HepG2 (cell line): ENCODE results near the gene WIZ. TPM values are rescaled to one million over a fixed set of nuclear protein-coding genes. Genes with fewer than 3 reads are reported as not detected.

Source experiments
- ATAC-seq: fragments of 200-7000 bp; cut with Tn5 transposase; 3 replicates; pipeline ENCODE4 v1.9.1; 2020; ENCODE audit warnings: mild to moderate bottlenecking, moderate library complexity
- BruUV-seq: library from RNA; stranded (reverse); fragments of 400-500 nt; replicated peaks from 2 replicates; lab custom pipeline; 2021; lab: Mats Ljungman, UMichigan
- CTCF ChIA-PET: fragments of 300-600 bp; formaldehyde crosslinking; extraction: SDS; loops from one replicate; lab custom pipeline; 2021; ENCODE audit warnings: low total read pairs, inconsistent platforms, low intra/inter-chr PET ratio; lab: Yijun Ruan, JAX
- POLR2A ChIA-PET: fragments of 350-600 bp; sonication (Branson Sonifier 250); formaldehyde crosslinking; loops from one replicate; lab custom pipeline; 2020; ENCODE audit warnings: antibody characterized with exemption, inconsistent platforms; lab: Yijun Ruan, JAX
- DNase-seq: peaks from one replicate; pipeline ENCODE4 v3.0.0-alpha.2; 2015; ENCODE audit warnings: low spot score
- FAIRE-seq: peaks from 3 replicates; lab custom pipeline; 2011; peaks lifted over from hg19 to GRCh38; lab: Jason Lieb, UNC
- H2AFZ ChIP-seq: one replicate; pipeline ENCODE4 v1.6.1; 2011; ENCODE audit warnings: low read length, inconsistent platforms
- H3K27ac ChIP-seq: fragments of 300-600 bp; 3 replicates; pipeline ENCODE4 v1.8.0; 2011; ENCODE audit warnings: mixed run types, mild to moderate bottlenecking, mixed read lengths, low read length, inconsistent platforms; ENCODE audit not compliant: insufficient read depth; ENCODE audit errors: extremely low read length
- H3K27me3 ChIP-seq, 2 experiments: fragments of 200-600 bp in 1 of 2; 2 replicates in 1 of 2; 3 replicates in 1 of 2; pipeline versions ENCODE4 v1.6.0 to v1.8.0; 2011; ENCODE audit warnings: low read length in 2 of 2, mild to moderate bottlenecking in 2 of 2, moderate library complexity in 2 of 2, inconsistent platforms in 1 of 2; ENCODE audit not compliant: insufficient read depth in 2 of 2, control insufficient read depth in 1 of 2
- H3K36me3 ChIP-seq, 2 experiments: fragments of 200-600 bp in 1 of 2; replicated peaks in 1 of 2; 2 replicates in 1 of 2; 3 replicates in 1 of 2; pipeline versions ENCODE4 v1.5.1 to v1.8.0; 2011; ENCODE audit warnings: low read length in 2 of 2, inconsistent platforms in 1 of 2; ENCODE audit not compliant: insufficient read depth in 2 of 2, control insufficient read depth in 1 of 2
- H3K4me1 ChIP-seq: 2 replicates; pipeline ENCODE4 v1.5.1; 2012; ENCODE audit warnings: low read length, inconsistent platforms; ENCODE audit not compliant: insufficient read depth
- H3K4me2 ChIP-seq: 2 replicates; pipeline ENCODE4 v1.6.0; 2011; ENCODE audit warnings: low read depth, low read length, inconsistent platforms
- H3K4me3 ChIP-seq, 3 experiments: fragments of 200-600 bp in 1 of 3; sonication (generic), shearing (Covaris generic) in 1 of 3; replicated peaks in 1 of 3; 2 replicates each; pipeline ENCODE4 v1.5.1; 2011 to 2016; ENCODE audit warnings: low read length in 3 of 3, inconsistent platforms in 2 of 3, low read depth in 2 of 3, mild to moderate bottlenecking in 2 of 3, control low read depth in 1 of 3, mixed read lengths in 1 of 3; ENCODE audit not compliant: insufficient read depth in 1 of 3
- H3K79me2 ChIP-seq: one replicate; pipeline ENCODE4 v1.6.1; 2011; ENCODE audit warnings: low read length, inconsistent platforms; ENCODE audit not compliant: insufficient read depth
- H3K9ac ChIP-seq: 2 replicates; pipeline ENCODE4 v1.6.0; 2011; ENCODE audit warnings: mild to moderate bottlenecking, low read depth, low read length, inconsistent platforms; ENCODE audit not compliant: insufficient read depth
- H3K9me3 ChIP-seq: 2 replicates; pipeline ENCODE4 v1.5.1; 2012; ENCODE audit warnings: mild to moderate bottlenecking, low read length
- H4K20me1 ChIP-seq: 2 replicates; pipeline ENCODE4 v1.6.0; 2011; ENCODE audit warnings: inconsistent platforms, mild to moderate bottlenecking, low read length, moderate library complexity; ENCODE audit not compliant: insufficient read depth
- CEBPG ChIP-seq: IDR thresholded peaks from 2 replicates; pipeline ENCODE4 v1.6.1; 2016
- E2F2 ChIP-seq: sonication (generic); formaldehyde crosslinking; IDR thresholded peaks from 2 replicates; pipeline ENCODE4 v1.4.0; 2020; ENCODE audit warnings: missing genetic modification reagents, borderline replicate concordance
- HBP1 ChIP-seq: IDR thresholded peaks from 2 replicates; pipeline ENCODE4 v1.6.1; 2016; ENCODE audit warnings: low read depth, control low read depth
- HNF1A ChIP-seq, 2 experiments: sonication (generic) in 1 of 2; formaldehyde crosslinking in 1 of 2; IDR thresholded peaks; 2 replicates each; pipeline versions ENCODE4 v1.4.0 to v1.6.1; 2016 to 2020; ENCODE audit warnings: borderline replicate concordance in 1 of 2, low read depth in 1 of 2, mild to moderate bottlenecking in 1 of 2, missing genetic modification reagents in 1 of 2
- LCORL ChIP-seq, 2 experiments: fragments of 450-650 bp in 1 of 2; sonication (generic) in 1 of 2; formaldehyde crosslinking in 1 of 2; IDR thresholded peaks; 2 replicates each; pipeline versions ENCODE4 v1.5.0 to v1.6.1; 2017 to 2020; ENCODE audit warnings: antibody characterized with exemption in 1 of 2, missing genetic modification reagents in 1 of 2
- NFATC3 ChIP-seq: sonication (generic); formaldehyde crosslinking; IDR thresholded peaks from 2 replicates; pipeline ENCODE4 v1.5.1; 2020; ENCODE audit warnings: mild to moderate bottlenecking, missing genetic modification reagents
- REL ChIP-seq: sonication (generic); formaldehyde crosslinking; conservative IDR thresholded peaks from 2 replicates; pipeline ENCODE4 v1.8.0; 2022; ENCODE audit warnings: mild to moderate bottlenecking, missing genetic modification reagents, moderate library complexity
- ZNF572 ChIP-seq: sonication (generic); formaldehyde crosslinking; IDR thresholded peaks from 2 replicates; pipeline ENCODE4 v1.5.1; 2020; ENCODE audit warnings: mild to moderate bottlenecking, missing genetic modification reagents
- ZNF770 ChIP-seq: sonication (generic); formaldehyde crosslinking; IDR thresholded peaks from 2 replicates; pipeline ENCODE4 v1.5.0; 2020; ENCODE audit warnings: mild to moderate bottlenecking, missing genetic modification reagents
- WGBS: methylation state at CpG from one replicate; pipeline ENCODE4 v1.1.6; 2017; ENCODE audit warnings: low lambda C conversion rate; 5-methylcytosine and 5-hydroxymethylcytosine counted together
- in situ Hi-C: cut with HindIII; loops from 2 replicates; pipeline ENCODE4 v1.10.0; 2017; ENCODE audit warnings: low pct_unique_long_range_greater_than_20kb; ENCODE audit not compliant: extremely low pct_ligation_motif_present
- intact Hi-C: fragments of 100-400 bp; cut with micrococcal nuclease; formaldehyde crosslinking; loops from one replicate; pipeline ENCODE4 v1.10.0; 2022; ENCODE audit not compliant: unreplicated experiment
- polyA plus RNA-seq, 8 experiments: library from polyadenylated mRNA; depleted of rRNA in 3 of 8; stranded (reverse) in 7 of 8; unstranded in 1 of 8; fragments of >200 nt; fragmentation: Illumina TruSeq in 4 of 8; extraction: Trizol in 4 of 8; gene quantifications; 2 replicates each; pipeline versions ENCODE4 v1.2.1 to v1.2.3, GENCODE V29; 2011 to 2016; ENCODE audit warnings: low read depth in 4 of 8, missing spikeins in 1 of 8, mixed read lengths in 1 of 8; ENCODE audit not compliant: insufficient read depth in 1 of 8
- total RNA-seq, 5 experiments: library from RNA; depleted of rRNA; stranded (reverse); fragments of >200 nt; fragmentation: Illumina TruSeq; extraction: Trizol; gene quantifications; 2 replicates each; pipeline ENCODE4 v1.2.3, GENCODE V29; 2016; ENCODE audit warnings: low read depth in 1 of 5

Gene WIZ
- total and polyA plus RNA-seq, 2 of the 13 experiments (the other 11 are each of a cell fraction or from before 2014, with no cell fraction given), result 4.7 to 4.8 TPM

- TF ChIP-seq E2F2 (no peak), NFATC3 (CRISPR knock-in tag) (no peak), REL (CRISPR knock-in tag) (no peak), ZNF770 (no peak)
These were observed 49.2 kb upstream of the WIZ start (continued) for GRCh38 chr19:15498910-15499309.

- Histone ChIP-seq H3K4me1 (peaks cover 7% of the 10 kb centered on the region), H3K27ac (no peak overlapping the region), H3K4me3 (no peak overlapping the region), H3K4me2 (no peak overlapping the region)
- no TSS peak for BruUV-seq
- peak; percentile 68 for FAIRE-seq
- no peak for TF ChIP-seq HBP1
- 0 out of 2 replicates have a peak, but pooled peaks have one; percentile 19 for TF ChIP-seq HNF1A (IDR thresholded peaks at IDR 0.05; ENCODE audit: low read depth)
- TF ChIP-seq HNF1A (CRISPR knock-in tag; IDR thresholded peaks at IDR 0.05; ENCODE audit: borderline replicate concordance), result 0 out of 2 replicates have a peak, but pooled peaks have one; percentile 34
- no peak for TF ChIP-seq ZNF572 (CRISPR knock-in tag)
- TF ChIP-seq CEBPG (CRISPR knock-in tag), result 0 out of 2 replicates have a peak, but pooled peaks have one; percentile 14
- no peak for TF ChIP-seq LCORL (IDR thresholded peaks at IDR 0.05)
- 0 out of 2 replicates have a peak, but pooled peaks have one; percentile 26 for TF ChIP-seq LCORL (CRISPR knock-in tag; IDR thresholded peaks at IDR 0.05)
- TF ChIP-seq, all 625 proteins: peak for 3
- Histone ChIP-seq H3K27me3 (peaks cover 0 to 7% of the 10 kb centered on the region in 2 experiments; a peak in 1 of 5 replicates), H3K36me3 (no peaks in the 10 kb centered on the region), H3K9ac (no peak overlapping the region), H4K20me1 (no peaks in the 10 kb centered on the region), H3K9me3 (no peaks in the 10 kb centered on the region), H2AFZ (no peak overlapping the region), H3K79me2 (no peaks in the 10 kb centered on the region)
- in situ Hi-C loops (no loop called here), intact Hi-C loops (no loop called here)
- ChIA-PET CTCF (no interaction called here), POLR2A (no interaction called here)
- ATAC-seq, result no peak
- 9% methylated on average over 10 of the region's 10 CpGs for WGBS
- DNase-seq, result no peak
These were observed 48.6 kb upstream of the WIZ start for GRCh38 chr19:15498156-15498858.
